ENCODE results near the gene METTL14. TPM values are rescaled to one million over a fixed set of nuclear protein-coding genes. Genes with fewer than 3 reads are reported as not detected.

The METTL14 gene
- polyA plus RNA-seq, 3 donors: 6.6 to 19.2 (median 8.2) TPM

DNA sequence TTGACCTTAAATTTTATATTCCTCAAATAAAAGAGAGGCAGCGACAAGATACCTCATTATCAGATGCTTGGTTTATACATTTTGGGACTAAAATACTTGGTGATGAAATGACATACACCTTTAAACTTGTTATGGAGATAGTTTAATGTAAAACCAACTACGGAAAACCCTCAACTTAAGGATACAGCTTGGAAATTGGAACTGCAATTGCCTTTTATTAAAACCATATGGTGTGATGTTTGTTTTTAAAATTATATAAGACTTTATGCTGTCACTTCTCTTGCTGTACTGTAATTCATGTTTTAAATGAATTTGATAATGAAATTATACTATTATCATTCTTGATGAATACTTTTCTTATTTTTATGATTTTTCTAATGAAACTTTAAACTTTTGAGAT, 25.9 kb downstream of the METTL14 start:
- H3K79me2 ChIP-seq (ENCODE audit: insufficient read depth, low read length): no peaks in the 10 kb centered on the region
- no peak overlapping the region for H3K4me3 ChIP-seq (replicated peaks in 1 of 3; ENCODE audit: low read depth in 2 of 3, low read length in 3 of 3)
- no peak for DNase-seq
- intact Hi-C loops (cut with micrococcal nuclease): no loop called here
- WGBS (ENCODE audit: insufficient coverage): no CpG with 5 or more reads among the region's 2 CpGs
- H4K20me1 ChIP-seq (ENCODE audit: insufficient read depth, low read length): no peaks in the 10 kb centered on the region
- no peaks in the 10 kb centered on the region for H3K4me1 ChIP-seq (ENCODE audit: control insufficient read depth in 1 of 2, insufficient read depth in 2 of 2, low read length in 2 of 2)
- H3K36me3 ChIP-seq (replicated peaks in 1 of 2; ENCODE audit: control insufficient read depth in 1 of 2, insufficient read depth in 2 of 2, low read length in 2 of 2): peaks cover 55 to 88% of the 10 kb centered on the region in 2 donors
- H3K9me3 ChIP-seq (replicated peaks in 1 of 2; ENCODE audit: control insufficient read depth in 1 of 2, insufficient read depth in 1 of 2, low read length in 2 of 2): no peaks in the 10 kb centered on the region
- H3K27ac ChIP-seq (ENCODE audit: low read depth in 1 of 2, low read length in 2 of 2): no peak overlapping the region
- no peak overlapping the region for H3K9ac ChIP-seq (ENCODE audit: insufficient read depth, low read length, poor library complexity, severe bottlenecking)
- no peak overlapping the region for H3K4me3 Mint-ChIP-seq
- H3K9me3 Mint-ChIP-seq: no peaks in the 10 kb centered on the region
- no peak overlapping the region for H2AFZ ChIP-seq (ENCODE audit: insufficient read depth, low read depth, low read length, poor library complexity, severe bottlenecking)
- peaks cover 0 to 2% (median 0%) of the 10 kb centered on the region in 3 donors for H3K27me3 Mint-ChIP-seq (ENCODE audit: low read depth in 3 of 3)
- H3K4me1 Mint-ChIP-seq: no peaks in the 10 kb centered on the region
- no peaks in the 10 kb centered on the region for H3K27me3 ChIP-seq (ENCODE audit: control insufficient read depth in 2 of 2, insufficient read depth in 2 of 2, low read length in 2 of 2)
- peaks cover 59 to 65% of the 10 kb centered on the region in 2 donors for H3K36me3 Mint-ChIP-seq
- H3K4me2 ChIP-seq (replicated peaks; ENCODE audit: extremely low read depth, low read length, poor library complexity, severe bottlenecking): no peak overlapping the region
- H3K27ac Mint-ChIP-seq: no peak overlapping the region
- TF ChIP-seq, protein P1, sequence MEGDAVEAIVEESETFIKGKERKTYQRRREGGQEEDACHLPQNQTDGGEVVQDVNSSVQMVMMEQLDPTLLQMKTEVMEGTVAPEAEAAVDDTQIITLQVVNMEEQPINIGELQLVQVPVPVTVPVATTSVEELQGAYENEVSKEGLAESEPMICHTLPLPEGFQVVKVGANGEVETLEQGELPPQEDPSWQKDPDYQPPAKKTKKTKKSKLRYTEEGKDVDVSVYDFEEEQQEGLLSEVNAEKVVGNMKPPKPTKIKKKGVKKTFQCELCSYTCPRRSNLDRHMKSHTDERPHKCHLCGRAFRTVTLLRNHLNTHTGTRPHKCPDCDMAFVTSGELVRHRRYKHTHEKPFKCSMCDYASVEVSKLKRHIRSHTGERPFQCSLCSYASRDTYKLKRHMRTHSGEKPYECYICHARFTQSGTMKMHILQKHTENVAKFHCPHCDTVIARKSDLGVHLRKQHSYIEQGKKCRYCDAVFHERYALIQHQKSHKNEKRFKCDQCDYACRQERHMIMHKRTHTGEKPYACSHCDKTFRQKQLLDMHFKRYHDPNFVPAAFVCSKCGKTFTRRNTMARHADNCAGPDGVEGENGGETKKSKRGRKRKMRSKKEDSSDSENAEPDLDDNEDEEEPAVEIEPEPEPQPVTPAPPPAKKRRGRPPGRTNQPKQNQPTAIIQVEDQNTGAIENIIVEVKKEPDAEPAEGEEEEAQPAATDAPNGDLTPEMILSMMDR (IDR thresholded peaks at IDR 0.05): no peak

DNA sequence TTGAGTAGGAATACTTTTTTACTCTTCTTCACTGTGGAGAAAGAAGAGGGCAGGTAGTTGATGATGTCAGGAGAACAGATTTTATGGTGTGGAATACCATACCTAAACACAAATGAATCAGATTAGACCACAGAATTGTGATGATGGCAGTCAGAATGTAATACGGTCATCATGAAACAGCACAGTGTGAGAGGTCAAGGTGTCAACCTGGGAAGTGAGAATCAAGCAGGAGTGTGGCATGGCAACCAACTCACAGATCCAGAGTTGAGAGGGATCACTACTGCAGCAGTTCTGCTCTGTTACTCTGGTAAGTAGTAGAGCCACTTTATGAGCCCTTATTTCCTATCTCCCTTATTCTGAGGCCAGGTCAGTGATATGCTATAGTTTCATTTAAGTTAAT, 27.7 kb downstream of the METTL14 start:
- H3K27me3 Mint-ChIP-seq (ENCODE audit: low read depth in 3 of 3): peaks cover 0 to 2% (median 0%) of the 10 kb centered on the region in 3 donors
- no peaks in the 10 kb centered on the region for H4K20me1 ChIP-seq (ENCODE audit: insufficient read depth, low read length)
- no peaks in the 10 kb centered on the region for H3K4me1 ChIP-seq (ENCODE audit: control insufficient read depth in 1 of 2, insufficient read depth in 2 of 2, low read length in 2 of 2)
- no peak overlapping the region for H2AFZ ChIP-seq (ENCODE audit: insufficient read depth, low read depth, low read length, poor library complexity, severe bottlenecking)
- H3K4me3 Mint-ChIP-seq: no peak overlapping the region
- TF ChIP-seq, protein P1 (IDR thresholded peaks at IDR 0.05): no peak
- no peak overlapping the region for H3K4me2 ChIP-seq (replicated peaks; ENCODE audit: extremely low read depth, low read length, poor library complexity, severe bottlenecking)
- no peak overlapping the region for H3K27ac Mint-ChIP-seq
- H3K9me3 ChIP-seq (replicated peaks in 1 of 2; ENCODE audit: control insufficient read depth in 1 of 2, insufficient read depth in 1 of 2, low read length in 2 of 2): no peaks in the 10 kb centered on the region
- no peaks in the 10 kb centered on the region for H3K79me2 ChIP-seq (ENCODE audit: insufficient read depth, low read length)
- peaks cover 44 to 55% of the 10 kb centered on the region in 2 donors for H3K36me3 Mint-ChIP-seq
- WGBS (ENCODE audit: insufficient coverage): 100% methylated on average over 1 of the region's 1 CpG
- H3K36me3 ChIP-seq (replicated peaks in 1 of 2; ENCODE audit: control insufficient read depth in 1 of 2, insufficient read depth in 2 of 2, low read length in 2 of 2): peaks cover 40 to 74% of the 10 kb centered on the region in 2 donors
- no peak overlapping the region for H3K9ac ChIP-seq (ENCODE audit: insufficient read depth, low read length, poor library complexity, severe bottlenecking)
- H3K4me1 Mint-ChIP-seq: no peaks in the 10 kb centered on the region
- no peak for DNase-seq
- H3K9me3 Mint-ChIP-seq: no peaks in the 10 kb centered on the region
- H3K27ac ChIP-seq (ENCODE audit: low read depth in 1 of 2, low read length in 2 of 2): no peak overlapping the region
- no peaks in the 10 kb centered on the region for H3K27me3 ChIP-seq (ENCODE audit: control insufficient read depth in 2 of 2, insufficient read depth in 2 of 2, low read length in 2 of 2)
- H3K4me3 ChIP-seq (replicated peaks in 1 of 3; ENCODE audit: low read depth in 2 of 3, low read length in 3 of 3): no peak overlapping the region
- intact Hi-C loops (cut with micrococcal nuclease): no loop called here
